Fibroblast of mammary gland (primary cell): ENCODE data around the gene CHST6.
A peak's percentile ranks its signal among the peaks of the same experiment; 100 is the strongest.
"Not testable (repeated sequence)": the region's sequence is repeated elsewhere in the genome, so short reads cannot be mapped to it uniquely, and the experiment has no call there.

ENCODE experiments used
- DNase-seq: peaks from one replicate; pipeline ENCODE4 v3.0.0-alpha.2; 2010; ENCODE audit warnings: low read depth
- H3K4me3 ChIP-seq: 2 replicates; pipeline ENCODE4 v1.5.1; 2011; ENCODE audit warnings: low read depth, mild to moderate bottlenecking, low read length, moderate library complexity; ENCODE audit not compliant: control insufficient read depth
- CTCF ChIP-seq: conservative IDR thresholded peaks from 2 replicates; pipeline ENCODE4 v1.5.1; 2011; ENCODE audit warnings: low read depth, low read length, inconsistent platforms; ENCODE audit not compliant: control insufficient read depth, insufficient read depth

Gene CHST6

DNA sequence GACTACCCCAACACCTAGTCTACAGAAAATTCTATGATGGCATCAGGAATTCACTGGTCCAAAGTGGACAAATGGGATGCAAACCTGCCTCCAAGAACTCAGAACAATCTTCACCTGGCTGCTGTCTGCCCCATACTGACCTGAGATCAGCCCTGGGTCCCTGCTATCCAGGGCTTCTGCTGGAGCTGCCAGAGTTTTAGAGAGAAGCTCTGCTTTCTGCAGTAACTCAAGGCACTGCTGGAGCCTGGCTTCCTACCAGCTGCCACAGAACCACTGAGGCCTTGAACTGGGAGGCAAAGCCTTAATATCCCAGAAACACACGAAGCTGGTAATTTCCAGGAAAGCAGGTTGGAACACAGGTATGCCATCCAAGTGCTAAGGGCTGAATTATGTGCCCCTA is 38.3 kb downstream of the CHST6 start:
- no peak for TF ChIP-seq CTCF
- H3K4me3 ChIP-seq: no peak overlapping the region
- no peak for DNase-seq

- not testable (repeated sequence) for H3K4me3 ChIP-seq, DNase-seq
Measured at GRCh38 chr16:75456486-75456885, 38.8 kb downstream of the CHST6 start.

DNA sequence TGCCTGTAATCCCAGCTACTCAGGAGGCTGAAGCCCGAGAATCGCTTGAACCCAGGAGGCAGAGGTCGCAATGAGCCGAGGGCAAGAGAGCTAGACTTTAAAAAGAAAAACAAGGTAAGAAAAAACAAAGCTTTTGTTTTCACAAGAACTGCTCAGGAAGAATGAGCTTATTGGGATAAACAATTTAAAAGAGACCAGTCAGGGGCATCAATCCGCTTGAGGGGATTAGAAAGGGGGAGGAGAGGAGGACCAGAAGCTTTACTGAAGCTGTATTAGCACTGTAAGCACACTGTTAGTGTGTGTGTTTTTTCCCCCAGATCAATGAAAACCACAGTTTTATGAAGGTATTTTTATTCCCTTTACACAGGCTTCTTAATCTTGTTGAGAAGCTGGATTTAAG is 39.6 kb downstream of the CHST6 start:
- DNase-seq: no peak
- H3K4me3 ChIP-seq: no peak overlapping the region
- no peak for TF ChIP-seq CTCF

- no peak overlapping the region for H3K4me3 ChIP-seq
- no peak for DNase-seq
Measured at GRCh38 chr16:75452464-75453190, 42.6 kb downstream of the CHST6 start.

DNA sequence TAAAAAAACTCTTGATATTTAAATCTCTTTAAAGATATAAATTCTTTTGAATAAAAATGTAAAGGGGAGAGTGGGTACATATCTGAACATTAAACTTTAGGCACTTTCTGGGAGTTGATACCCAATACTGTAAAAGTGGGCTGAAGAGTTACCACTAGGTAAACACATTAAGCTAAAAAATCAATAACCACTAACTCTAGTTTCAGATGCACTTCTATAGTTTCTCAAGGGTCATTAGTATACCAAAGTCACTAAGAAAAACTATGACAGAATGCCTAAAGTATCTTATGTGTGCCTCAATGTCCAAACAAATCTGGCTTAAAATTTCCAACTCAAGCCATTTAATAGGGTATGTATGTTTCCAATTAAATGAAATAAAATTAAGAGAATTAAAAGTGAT is 48.8 kb downstream of the CHST6 start:
- no peak for TF ChIP-seq CTCF
- DNase-seq: no peak
- H3K4me3 ChIP-seq: no peak overlapping the region

More at GRCh38 chr16:75452464-75453190, 42.6 kb downstream of the CHST6 start:
- no peak for TF ChIP-seq CTCF

DNA sequence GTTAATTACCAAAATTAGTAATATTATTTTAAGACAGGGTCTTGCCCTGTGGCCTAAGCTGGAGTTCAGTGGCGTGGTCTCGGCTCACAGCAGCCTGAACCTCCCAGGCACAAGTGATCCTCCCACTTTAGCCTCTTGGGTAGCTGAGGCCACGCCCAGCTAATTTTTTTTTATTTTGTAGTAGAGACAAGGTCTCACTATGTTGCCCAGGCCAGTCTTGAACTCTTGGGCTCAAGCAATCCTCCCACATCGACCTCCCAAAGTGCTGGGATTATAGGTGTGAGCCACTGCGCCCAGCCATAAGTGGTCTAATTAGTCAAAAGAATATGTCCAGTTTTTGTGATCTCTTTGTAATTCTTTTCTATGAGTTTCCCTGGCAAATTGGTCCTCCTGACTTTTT is 49.9 kb downstream of the CHST6 start:
- DNase-seq: no peak
- no peak overlapping the region for H3K4me3 ChIP-seq
- TF ChIP-seq CTCF: no peak

GRCh38 chr16:75443298-75443697 is 51.9 kb downstream of the CHST6 start:
- H3K4me3 ChIP-seq: no peak overlapping the region
- peak; percentile 44 for DNase-seq
- TF ChIP-seq CTCF: no peak
